UCSD-AML1 (cell line): Measurements from ENCODE around the gene UROC1.

ENCODE experiments used
- DNase-seq: peaks from one replicate; lab custom pipeline; 2025; ENCODE audit not compliant: unreplicated experiment; lab: John Stamatoyannopoulos, UW

UROC1 gene

GRCh38 chr3:126445506-126445905, 72.1 kb downstream of the UROC1 start:
- DNase-seq, result no peak

DNA sequence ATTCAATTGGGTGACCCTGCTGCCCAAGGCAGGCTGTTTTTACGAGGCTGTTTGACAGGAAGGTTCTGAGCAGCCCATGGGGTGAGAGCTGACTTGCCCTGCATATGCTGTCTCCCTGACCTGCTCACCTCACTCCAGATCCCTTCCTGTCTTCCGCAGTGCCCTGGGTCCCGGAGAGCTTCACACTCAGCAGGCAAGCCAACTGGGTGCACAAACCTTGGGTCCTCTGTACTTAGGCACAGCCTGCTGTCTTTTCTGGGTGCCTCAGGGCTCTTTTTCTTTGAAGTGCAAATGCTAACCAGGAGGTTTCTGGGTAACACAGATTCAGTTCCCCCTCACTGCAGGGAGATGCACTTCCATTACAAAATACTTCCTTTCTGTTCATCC, 74.7 kb downstream of the UROC1 start:
- no peak for DNase-seq

DNA sequence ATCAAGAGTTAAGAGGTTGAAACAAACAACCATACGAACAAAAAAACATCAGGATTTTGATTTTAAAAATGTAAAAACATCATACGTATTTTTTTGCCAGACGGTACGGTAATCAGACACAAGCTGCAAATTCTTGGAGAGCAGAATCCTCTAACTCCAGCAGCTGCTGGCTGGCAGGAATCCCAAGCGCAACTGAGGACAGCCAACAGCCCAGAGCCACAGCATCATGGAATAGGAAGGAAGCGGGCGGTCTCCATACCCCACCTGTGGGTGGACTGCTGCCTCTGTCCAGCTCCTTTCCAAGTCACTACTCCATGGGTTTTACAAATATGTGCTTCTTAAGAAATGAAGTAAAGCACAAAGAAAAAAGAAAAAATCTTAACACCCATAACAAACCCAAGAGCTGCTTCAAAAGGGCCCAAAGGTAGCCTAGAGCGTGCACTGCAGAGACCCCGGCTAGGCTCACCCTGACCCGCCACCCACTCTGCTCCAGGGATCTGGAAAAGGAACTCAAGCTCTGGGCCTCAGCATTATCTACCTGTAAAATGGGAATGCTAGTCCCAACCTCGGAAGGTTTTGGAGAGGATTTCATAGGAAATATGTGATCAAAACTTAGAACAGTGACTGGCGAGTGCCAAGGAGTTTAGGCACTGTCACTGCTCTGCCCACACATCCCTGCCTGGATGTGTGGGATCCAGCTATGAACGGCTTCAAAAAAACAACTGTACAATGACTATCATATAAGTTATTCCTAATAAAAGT, 75.3 kb downstream of the UROC1 start:
- DNase-seq, result no peak

GRCh38 chr3:126441256-126441880, 76.2 kb downstream of the UROC1 start:
- no peak for DNase-seq

GRCh38 chr3:126440709-126440995, 76.9 kb downstream of the UROC1 start:
- no peak for DNase-seq

DNA sequence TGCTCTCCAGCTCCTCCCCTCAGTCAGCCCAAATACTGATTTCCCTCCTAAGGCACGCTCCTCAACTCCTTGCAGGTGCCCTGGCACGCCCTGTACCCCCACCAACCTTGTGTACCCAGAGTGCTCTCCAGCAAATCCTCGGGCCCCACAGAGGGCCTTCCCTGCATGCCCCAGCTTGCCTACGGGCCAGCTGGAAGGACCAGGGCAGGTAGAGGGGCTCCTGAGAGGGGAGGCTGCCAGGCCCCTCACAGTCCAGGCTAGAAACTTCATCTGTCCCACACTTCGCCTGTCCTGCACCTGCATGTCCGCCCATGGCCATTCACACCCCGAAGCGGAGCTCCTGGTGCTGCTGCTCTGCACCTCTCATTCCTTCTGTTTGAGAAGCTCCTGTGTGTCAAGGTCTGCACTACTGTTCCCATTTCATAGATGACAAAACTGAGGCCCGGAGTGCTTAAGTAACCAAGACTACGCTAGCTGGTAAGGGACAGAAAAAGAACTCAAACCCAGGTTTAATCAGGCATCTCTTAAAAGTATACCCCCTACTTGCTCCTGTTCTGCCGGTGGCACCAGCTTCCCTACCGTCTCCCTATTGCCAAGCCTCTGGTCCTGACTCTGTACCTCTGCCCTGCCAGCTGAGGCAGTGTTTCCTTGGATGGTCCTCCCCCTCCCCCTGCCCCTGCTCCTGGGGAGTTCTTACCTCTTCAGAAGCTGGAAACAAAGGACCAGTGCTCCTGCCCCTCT, 77.4 kb downstream of the UROC1 start:
- DNase-seq, result no peak

DNA sequence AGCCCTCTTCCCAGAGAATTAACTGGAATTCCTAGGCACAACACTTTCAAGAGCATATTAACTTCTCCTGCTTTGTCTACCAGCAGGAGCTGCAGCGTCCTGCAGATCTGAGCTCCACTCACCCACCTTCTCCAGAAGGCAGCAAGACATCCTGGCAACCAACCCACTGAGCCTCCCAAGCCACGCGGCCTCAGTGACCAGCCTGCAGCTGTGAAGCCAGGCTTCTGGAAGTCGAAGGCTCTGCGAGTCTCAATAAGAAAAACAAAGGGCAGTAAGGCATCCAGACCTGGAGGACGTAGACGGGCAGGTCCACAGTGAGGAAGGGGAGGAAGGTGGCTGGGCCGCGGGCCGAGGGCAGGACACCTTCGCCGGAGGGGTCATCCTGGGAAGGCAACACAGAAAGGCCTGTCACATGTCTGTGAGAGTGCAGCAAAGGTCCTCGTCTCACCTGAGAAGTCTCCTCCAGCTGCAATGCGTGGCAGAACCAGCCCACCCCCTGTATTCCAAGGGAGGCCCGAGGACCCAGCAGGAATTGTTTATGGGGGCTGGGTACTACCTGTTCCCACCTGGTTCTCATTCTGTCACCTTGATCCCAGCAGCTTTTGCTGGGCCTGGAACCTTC, 78.1 kb downstream of the UROC1 start:
- no peak for DNase-seq

- DNase-seq, result no peak
Measured at GRCh38 chr3:126438746-126439145, 78.8 kb downstream of the UROC1 start.

DNA sequence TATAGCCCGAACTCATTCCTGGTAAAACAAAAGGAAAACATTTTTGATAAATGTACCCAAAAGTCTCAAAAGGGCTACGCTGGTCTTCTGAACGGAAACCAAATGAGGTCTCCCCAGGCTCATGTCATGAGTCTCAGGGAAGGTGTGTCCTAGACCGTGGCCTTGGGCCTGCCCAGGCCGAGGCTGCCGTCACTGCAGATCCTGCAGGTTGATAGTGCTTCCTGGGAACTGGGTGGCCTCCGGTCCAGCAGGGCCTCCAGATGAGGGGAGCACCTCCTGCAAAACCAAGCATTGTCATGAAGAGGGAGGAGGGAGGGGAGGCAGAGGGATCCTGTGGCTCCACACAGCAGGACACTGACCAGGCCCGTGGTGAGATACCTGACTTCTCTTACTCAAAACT, 79.4 kb downstream of the UROC1 start:
- DNase-seq, result no peak

- no peak for DNase-seq
Measured at GRCh38 chr3:126436826-126437717, 80.5 kb downstream of the UROC1 start.

- no peak for DNase-seq
Measured at GRCh38 chr3:126435456-126436315, 81.9 kb downstream of the UROC1 start.

DNA sequence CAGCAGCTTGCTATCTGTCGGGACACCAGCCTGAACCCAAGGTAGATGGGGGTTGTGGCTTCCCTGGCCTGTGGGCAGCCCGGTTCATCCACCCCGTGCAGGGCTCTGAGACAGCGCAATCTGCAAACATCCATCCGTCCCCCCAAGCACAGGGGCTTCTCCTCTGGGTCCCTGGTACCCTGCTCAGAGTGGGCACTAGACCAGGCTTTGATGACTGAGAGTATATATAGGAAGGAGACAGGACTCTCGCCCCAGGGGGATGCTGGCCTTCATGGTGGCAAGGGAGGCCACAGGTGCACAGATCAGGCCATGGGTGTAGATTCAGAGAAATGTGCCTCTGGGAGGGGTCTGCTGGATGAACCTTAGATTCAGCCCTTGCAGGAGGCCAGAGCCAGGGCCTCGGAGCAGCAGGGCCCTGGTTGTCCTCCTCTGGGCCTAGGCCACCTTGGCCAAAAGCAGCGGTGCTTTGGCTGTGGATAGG, 82.6 kb downstream of the UROC1 start:
- no peak for DNase-seq

GRCh38 chr3:126434264-126434590, 83.3 kb downstream of the UROC1 start:
- no peak for DNase-seq

DNA sequence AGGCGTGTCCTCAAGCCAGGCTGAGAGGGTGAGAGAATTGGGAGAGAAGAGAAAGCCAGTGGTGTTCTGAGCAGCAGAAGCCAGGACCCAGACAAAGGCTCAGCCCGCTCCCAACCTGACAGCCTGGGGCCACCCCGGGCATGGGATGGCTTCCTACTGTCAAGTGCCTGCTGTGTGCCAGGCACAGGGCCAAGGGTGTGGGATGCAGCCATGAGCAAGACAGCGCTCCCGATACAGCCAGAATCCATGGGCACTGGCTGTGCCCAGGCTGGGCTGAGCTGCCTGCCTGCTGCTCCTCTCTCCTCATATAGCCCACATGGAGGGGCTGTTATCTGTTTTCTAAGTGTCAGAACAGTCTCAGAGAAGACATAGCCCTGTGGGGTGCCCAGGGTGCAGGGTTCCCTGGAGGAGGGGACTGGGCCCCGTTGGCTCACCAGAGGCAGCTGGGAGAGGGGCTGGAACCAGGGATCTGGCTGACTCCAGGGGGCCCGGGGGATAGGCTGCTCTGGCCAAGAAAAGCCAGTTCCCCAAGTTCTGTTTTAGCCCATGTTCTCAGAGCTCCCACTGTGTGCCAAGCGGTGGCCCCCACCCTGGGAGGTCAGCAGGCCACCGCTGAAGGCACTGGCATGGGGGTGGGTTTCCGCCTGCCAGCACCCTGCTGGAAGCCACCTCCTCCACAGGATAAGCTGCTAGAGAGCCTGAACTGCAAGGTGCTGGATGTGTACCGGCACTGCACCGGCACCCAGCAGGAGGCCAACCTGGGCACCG, 83.9 kb downstream of the UROC1 start:
- no peak for DNase-seq

- DNase-seq, result no peak
Measured at GRCh38 chr3:126433105-126433430, 84.5 kb downstream of the UROC1 start.

DNA sequence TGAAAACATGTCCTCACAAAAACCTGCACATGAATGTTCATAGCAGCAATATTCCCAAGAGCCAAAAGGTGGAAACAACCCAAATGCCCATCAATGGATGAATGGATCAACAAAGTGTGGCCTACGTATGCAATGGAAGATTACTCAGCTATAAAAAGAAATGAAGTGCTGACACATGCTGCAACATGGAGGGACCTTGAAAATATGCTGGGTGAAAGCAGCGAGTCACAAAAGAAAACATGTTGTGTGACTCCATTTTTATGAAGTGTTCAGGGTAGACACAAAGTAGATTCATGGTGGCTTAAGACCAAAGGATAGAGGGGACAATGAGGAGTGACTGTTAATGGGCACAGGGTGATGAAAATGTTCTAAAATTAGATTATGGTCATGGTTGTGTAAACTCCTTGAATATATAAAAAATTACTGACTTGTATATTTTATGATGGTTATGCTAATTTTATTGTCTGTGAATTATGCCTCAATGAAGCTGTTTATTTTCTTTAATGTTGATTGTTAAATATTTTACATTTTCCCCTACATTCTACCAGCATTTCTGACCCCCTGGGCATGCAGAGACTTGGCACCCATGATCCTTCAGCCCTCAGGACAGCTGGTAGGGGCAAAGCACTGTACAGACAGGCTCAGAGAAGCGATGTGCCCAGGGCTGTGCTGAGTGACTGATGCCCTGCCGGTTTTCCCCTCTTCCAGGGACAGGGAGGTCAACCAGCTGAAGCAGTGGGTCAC, 85.0 kb downstream of the UROC1 start:
- no peak for DNase-seq
